Activated T-cell treated with anti-CD3 and anti-CD28 coated beads, Interleukin-2, amount 50 U/mL, for 48 hours (primary cell): ENCODE data around the gene LNPEP.
"Not testable (repeated sequence)": the region's sequence is repeated elsewhere in the genome, so short reads cannot be mapped to it uniquely, and the experiment has no call there.

Source experiments
- DNase-seq, 2 experiments: peaks; one replicate each; pipeline ENCODE4 v3.0.0-alpha.2; 2020

LNPEP gene

DNA sequence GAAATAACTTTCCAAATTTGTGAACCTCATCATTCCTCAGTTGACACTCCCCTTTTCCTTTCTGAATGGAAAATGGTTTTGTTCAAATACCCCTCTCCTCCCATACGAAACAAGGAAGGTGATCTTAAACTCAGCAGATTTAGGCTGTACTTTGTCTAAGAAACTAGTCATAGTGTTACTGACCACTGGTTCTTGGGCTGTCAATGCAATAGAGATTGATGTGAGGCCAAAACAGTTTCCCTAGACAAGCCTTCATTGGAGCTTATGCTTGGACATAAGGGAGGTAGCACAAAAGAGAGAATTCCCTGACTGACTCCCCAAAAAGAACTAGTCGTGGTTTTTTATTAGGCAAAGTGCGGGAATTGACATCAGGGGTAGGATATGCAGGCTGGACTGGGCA lies 5.3 kb upstream of the LNPEP start:
- no peak for DNase-seq

DNA sequence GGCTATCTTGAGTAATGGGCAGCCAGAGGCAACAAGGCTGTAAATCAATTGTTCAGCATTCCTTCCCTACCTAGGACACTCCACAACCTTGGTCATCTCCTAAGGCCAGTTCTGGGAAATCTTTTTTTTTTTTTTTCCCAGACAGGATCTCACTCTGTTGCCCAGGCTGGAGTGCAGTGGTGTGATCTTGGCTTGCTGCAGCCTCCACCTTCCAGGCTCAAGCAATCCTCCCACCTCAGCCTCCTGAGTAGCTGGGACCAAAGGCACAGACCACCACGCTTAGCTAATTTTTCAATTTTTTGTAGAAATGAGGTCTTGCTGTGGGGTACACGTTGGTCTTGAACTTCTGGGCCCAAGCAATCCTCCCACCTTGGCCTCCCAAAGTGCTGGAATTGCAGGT lies 4.8 kb upstream of the LNPEP start:
- not testable (repeated sequence) for DNase-seq

DNA sequence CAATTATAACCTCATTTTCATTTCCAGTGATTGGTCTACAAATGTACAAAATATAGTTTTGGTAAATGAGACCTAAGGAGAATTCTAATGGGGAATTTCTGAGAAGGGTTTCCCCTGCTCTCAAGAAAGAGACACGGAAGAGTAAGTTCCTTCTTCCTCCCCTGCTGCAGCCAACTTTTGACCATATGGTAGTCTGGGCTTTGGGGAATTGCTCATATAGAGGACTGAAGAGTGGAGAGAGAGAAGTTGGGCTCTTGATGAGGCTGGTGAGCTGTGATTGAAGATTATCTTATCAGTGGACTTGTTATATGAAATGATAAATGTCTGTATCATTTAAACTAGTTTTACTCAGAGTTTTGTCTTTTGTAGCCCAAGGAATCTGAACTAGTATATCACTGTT lies 4.3 kb upstream of the LNPEP start:
- no peak for DNase-seq

DNA sequence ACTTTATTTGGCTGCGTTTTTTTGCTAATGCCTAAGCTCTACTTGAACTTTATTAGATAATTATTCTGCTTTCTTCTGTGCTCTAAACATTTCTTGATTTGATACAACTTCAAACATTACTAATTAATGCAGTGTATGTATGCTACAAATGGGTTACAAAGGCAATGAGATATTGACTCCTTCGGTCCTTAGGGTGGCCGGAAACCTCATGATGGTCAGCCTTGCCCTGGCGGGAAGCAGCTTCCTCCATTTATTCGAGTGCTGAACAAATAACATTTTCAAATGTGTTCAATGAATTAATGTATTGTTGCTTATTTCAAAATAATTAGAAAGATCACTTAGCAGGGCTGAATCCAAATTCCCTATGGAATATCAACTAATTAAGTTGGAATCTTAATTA lies 3.9 kb upstream of the LNPEP start:
- DNase-seq: no peak

DNA sequence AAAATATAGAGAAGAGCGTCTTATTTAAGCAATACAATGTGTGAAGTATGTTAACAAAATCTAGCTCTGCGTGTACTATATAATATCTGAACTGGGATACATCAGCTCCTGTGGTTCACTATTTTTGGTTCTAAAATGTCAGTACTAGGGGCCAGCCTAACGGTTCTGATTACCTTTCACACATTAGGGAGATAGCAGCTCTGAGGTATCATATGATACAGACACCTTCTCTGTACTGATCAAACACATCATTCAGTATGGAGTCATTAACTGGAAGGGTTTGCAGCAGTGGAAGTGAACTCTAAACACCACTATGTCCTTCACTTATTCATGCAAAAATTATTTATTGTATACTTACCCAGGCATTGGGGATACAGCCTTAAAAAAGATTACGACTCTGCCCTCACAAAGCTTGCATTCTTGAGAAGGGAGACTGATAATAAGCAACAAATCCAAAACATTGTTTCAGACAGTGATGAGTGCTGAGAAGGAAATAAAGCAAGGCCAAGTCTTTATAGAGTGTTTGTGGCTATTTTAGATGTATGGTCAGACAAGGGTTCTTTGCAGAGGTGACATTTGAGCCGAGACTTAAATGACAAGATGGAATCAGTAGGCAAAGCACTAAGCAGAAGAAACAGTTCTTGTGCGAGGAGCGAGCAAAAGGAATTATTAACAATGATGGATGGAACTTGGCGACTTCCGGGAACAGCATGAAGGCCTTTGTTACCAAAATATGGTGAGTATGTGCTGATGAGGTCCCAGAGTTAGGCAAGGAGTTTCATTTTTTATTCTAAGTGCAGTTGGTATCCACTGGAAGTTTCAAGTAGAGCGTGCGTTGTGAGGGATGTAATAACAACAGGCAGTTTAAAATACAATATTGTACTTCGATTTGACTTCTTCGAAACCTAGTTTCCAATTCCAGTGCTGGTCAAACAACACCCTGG lies 1.8 kb upstream of the LNPEP start:
- no peak for DNase-seq

DNA sequence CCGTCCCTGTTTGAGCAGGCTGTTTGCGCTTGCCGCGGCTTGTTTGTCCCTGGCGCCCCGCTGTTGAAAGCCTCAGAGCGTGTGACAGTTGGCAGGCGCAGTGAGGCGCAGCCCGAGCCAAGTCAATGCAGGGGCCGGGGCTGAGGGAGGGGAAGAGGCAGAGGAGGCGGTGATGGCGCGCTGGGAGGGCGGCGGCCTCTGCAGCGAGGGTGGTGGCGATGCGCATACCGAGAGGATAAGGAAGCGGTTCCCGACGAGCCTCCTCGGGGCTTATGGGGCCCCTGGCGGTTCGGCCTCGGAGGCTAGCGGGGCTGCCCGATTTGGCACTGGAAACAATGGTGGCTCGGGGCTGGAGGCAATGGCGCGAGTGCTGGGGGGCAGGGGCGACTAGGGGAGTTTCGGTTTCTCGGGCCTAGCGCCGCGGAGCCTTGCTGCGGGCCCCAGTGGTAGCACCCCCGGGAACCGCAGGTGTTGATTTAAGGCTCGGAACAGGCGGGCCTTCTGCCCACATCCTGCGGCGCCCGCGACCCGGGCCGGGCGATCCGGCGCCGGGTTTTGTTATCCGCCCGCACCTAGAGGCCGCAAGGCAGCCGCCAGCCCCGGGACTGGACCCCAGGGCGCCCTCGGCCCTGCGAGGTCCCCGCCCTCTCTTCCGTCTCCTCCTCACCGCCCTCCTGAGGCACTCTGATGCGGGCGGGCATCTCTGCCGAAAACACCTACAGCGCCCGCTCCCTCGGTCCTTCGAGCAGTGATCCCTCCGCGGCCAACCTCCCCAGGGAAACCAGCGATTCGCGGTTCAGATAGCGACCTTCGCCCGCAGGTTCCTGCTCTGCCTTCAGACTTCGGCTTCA lies 947 bp upstream of the LNPEP start:
- DNase-seq: peak; percentile 95 to 97

DNA sequence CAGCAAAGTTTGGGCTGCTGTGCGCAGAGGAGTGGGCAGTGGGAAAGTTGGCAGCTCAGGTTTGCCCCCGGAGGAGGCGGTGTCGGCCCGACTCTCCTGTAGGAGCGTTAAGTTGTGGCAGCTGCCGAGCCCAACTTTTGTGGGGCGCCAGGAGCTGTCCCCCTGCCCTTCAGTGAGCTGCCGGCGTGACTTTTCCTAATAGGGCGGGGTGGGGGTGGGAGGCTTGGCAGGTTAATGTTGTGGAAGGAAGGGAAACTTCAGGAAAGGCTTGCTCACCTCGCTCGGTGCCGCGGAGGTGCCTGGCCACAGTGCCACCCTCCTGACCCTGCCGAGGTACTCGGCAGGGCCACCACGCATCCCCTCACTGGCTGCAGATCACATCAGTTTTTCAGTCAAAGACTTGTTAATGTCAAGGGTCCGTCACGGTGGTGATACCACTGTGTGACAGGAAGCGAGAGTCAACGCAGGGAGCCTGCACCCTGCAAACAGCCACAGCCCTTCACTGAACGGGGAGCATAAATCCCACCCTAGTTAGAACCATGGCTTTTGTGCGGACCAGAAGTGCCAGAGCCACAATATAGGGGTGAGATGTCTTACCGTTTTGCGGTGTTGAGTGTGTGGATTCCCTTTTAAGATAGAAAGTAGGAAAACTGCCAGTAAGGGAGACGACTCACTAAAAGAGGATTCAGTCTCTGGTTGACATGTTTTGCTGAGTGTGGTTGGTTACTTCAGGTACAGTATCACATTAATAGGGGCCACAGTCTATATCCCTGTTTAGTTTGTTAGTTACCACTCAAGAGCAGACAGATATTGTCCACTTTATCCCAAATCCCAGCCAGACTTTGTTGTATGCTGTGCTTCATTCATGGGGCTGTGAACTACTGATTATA lies 796 bp downstream of the LNPEP start:
- DNase-seq: peak; percentile 71 to 74

DNA sequence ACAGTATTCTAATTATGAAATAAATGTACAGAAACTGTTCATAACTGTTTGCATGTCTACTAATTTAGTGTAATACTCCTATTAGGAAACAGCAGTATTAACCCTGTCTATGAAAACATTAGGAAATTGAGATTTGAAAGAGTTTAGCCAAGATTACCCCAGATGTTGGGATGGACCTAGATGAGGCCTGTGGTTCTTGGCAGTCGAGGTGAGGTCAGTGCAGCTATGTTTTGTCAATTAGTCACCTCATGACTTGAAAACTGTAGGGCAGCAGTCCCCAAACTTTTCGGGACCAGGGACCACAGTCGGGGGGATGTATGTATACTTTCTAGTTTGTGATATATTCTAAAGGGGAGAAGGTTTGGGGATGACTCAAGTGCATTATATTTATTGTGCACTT lies 4.7 kb downstream of the LNPEP start:
- DNase-seq: no peak

DNA sequence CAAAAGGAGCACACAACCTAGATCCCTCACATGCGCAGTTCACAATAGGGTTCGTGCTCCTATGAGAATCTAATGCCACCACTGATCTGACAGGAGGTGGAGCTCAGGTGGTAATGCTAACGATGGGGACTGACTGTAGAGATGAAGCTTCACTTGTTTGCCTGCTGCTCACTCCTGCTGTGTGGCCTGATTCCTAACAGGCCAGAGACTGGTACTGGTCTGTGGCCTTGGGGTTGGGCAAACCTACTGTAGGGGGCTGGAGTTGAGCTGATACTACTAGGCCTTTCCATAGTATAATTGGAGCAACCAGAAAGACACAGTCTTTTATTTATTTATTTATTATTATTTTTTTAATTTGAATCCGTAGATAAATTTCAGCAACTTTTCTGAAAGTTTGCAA lies 5.3 kb downstream of the LNPEP start:
- no peak for DNase-seq

DNA sequence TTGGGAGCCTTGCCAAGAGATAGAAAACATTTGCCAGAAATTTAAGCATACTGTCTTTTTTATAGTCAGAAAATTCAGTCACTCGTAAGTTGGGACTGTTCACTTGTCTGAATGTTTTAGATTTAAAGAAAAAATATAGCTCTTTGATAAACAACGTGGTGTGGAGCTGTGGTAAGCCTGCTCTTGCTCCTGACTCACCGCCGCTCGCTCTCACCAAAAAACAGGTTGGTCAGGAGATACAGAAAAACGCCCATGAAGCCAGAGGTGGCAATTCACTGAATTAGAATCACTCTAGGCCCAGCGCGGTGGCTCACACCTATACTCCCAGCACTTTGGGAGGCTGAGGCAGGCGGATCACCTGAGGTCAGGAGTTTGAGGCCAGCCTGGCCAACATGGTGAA lies 6.2 kb downstream of the LNPEP start:
- DNase-seq: no peak

DNA sequence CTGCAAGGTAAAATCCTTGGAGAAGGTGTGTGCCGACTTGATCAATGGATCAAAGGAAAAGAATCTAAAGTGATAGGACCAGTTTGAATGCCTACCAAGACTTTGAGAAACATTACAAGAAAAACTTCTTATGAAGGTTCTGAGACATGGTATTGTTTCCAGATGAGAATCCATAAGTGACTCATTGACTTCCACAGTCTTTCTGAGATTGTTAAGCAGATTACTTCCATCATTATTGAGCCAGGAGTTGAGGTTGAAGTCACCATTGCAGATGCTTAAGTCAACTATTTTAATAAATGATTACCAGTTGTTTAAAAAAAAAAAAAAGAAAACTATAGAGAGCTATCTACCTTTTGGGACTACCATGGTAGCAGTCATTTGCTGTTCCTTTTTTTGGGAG lies 7.0 kb downstream of the LNPEP start:
- no peak for DNase-seq

DNA sequence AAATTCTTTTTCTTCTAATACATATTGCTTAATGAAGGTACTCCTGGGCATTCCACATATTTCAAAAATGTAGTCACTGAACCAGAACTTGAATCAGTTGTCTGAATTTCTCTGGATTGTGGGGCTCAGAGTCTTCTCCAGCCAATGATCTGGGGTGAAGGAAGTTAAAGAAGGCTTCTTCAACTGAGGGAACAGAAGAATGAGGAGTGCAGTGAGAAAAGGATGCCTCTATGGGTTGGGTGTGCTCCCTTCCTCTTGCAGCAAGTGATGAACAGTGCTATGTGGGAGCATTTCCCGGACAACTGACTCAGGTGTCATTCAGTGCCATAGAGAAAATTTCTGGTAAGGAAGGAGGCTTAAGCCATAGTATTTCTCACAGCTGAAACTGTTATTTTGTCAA lies 7.9 kb downstream of the LNPEP start:
- DNase-seq: no peak

DNA sequence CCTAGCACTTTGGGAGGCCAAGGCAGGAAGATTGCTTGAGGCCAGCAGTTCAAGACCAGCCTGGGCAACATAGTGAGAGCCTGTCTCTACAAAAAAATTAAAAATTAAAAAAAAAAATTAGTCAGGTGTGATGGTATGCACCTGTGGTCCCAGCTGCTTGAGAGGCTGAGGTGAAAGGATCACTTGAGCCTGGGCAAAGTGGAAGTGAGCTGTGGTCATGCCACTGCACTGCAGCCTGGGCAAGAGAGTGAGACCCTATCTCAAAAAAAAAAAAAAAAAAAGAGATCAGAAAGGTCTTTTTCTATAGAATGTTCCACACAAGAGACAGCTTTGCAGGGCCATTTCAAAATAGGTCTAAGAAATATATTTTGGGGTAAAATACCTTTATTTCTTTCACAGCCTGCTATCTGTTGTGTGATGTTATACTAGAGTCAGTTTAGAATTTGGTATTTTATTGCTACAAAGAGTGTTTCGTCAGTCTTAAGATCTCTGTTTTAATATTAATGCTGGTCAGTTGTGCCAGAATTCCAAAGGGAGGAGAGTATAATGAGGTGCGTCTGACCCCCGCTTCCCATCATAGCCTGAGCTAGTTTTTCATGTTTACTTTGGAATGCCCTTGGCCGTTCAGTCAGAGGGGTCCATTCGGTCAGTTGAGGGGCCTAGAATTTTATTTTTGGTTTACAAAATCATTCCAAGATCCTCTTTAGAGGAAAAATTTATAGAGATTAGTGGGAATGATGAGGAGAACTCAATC lies 9.4 kb downstream of the LNPEP start:
- no peak for DNase-seq

DNA sequence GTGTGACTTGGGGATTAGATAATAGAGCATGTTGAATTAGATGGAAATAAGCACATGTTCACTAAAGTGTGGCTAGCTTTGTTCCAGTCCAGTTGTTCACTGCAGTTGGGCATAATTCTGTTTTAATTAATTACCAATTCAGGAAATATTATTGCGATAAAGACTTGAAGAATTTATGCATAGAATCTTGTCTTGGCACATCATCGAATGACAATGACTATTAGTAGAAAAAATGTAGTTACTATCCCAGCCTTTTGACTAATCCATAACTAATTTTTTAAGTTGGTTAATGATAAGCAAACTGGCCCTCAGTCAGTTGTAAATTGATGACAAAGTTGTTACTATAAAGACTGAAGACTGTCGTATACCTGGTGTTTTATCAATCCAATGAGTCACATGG lies 10.5 kb downstream of the LNPEP start:
- DNase-seq: no peak

DNA sequence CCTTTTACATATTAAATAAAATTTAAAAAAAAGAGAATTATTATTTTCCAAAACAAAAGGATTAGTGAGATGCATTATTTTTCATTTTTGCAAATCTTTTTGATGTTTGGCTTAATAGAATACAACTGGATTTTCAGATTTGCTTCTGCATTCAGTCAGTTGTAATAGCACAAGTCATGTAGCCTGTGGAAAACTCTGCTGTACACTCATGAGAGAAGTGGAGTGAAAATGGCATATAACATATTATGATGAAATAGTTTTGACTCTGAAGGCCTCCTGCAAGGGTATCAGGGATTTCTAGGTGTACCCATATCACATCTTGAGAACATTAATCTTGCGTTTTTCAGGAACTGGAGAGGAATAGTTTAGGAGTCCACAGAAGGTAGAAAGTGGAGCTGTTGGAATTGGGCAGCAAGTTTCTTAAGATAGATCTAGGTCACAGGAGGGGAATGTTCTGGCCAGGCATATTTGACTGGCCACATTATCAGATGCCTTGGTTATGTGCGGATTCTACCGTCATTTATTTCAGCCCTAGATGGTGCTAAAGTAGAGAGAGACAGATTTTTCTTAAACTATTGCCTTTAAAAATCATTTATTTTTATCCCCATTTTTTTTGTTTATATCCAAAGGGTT lies 16.4 kb downstream of the LNPEP start:
- no peak for DNase-seq

DNA sequence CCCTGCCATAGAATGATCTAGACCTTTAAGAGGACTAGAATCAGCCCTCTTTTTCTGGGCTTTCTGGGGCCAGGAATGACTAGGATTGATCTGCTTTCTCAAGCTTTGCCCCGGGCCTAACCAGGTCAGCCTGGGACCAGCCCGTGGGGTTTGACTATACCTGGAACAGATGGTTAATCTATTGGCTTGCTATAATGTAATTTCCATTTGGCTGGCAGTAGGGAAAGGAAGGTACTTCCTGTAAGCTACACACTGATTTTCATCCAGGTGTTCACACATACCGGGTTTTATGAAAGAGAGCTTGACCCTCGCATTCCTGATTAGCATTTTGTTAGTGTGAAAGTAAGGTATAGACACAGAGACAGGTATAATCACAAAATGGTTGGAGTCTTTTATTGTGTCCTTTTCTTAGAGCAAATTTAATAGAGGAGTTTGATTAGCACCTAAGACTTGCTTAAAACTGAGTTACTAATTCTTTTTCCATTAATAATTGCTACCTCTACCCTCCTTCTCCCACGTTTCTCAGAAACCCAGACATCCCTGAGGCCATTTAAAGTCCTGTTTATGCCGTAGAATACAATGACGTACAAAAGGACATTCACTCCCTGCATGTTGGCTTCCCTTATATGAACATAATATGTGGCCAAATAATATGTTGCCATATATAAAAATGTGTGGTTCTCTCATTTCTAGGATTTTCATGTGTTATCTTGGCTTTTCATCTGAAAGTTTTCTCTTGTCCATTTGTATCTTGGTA lies 17.3 kb downstream of the LNPEP start:
- no peak for DNase-seq

DNA sequence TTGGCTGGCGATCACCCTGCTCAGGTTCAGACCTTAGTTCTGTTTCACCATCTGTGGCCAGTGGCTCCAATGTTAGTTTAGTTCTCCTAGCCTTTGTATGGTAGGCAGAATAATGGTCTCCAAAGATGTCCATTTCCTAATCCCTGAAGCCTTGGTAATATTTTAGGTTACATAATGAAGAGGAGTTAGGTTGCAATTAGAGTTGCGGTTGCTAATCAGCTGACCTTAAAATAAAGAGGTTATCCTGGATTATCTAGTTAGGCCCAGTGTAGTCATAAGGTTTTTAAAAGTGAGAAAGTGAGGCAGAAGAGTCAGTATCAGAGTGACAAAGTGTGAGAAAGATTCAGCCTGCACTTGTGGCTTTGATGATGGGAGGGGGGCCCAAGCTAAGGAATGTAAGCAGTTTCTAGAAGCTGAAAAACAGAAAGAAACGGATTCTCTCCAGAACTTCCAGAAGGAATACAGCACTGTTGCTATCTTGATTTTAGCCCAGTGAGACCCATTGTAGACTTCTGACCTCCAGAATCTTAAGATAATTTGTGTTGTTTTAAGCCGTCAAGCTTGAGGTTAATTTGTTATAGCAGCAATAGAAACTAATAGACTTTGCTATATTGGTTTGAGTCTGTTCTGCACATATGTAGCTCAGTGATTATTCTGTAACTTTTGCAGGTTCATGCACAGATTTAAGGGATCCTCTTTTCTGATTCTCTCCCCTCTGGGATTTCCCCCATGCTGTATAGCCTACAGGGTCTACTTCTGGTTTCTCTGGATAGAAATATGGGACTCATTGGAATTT lies 21.6 kb downstream of the LNPEP start:
- peak in 1 of 2 experiments; percentile 51 for DNase-seq

DNA sequence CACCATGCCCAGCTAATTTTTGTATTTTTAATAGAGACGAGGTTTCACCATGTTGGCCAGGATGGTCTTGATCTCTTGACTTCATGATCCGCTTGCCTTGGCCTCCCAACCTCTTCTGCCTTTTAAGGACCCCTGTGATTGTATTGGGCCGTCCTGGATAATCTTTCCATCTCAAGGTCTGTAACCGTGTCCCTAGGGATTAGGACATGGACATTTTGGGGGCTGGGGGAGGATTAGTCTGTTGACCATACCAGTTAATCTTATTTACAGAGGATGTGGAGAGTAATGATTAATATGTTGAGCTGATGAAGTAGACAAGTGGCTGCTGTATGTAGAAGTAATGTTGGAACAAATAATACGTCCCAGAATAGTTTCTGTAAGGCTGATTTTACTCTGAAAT lies 23.1 kb downstream of the LNPEP start:
- DNase-seq: no peak

DNA sequence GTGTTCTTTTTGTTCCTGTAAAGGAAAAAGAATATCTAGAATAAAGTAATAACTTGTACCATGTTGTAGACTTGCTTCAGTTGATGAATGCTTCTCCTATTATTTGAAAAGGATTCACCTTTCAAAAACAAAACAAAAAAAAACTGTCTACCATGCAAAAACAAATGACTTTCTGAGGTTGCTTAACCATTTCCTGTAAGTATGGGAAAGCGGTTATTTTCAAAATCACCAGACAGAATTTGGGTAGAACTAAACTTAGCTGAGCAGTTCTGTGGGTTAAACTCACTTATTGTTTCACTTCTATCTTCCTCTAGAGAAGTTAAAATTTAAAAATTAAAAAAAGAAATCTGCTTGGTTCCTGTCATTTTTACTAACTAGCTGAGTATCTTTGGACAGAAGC lies 25.2 kb downstream of the LNPEP start:
- DNase-seq: no peak

DNA sequence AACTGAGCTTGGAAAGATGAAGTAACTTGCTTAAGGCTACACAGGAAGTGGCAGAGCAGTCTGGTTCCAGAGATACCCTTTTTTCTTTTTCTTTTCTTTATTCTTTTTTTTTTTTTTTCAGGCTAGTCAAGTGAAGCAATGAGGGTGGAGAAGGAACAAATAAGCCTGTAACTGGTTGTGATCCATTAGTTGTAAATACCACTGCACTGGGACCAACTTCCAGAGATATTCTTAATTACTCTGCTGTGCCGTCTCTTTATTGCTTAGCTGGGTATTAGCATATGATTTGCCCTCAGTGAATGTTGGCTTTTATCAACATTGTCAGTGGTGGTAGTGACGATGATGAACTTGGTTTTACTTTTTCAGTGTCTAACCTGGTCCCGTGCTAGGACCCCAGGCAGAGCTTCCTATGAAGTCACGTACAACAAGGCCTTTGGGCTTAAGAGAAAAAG lies 26.7 kb downstream of the LNPEP start:
- DNase-seq: no peak
